DLD1 (cell line): ENCODE data around the gene PRDM10.

ENCODE experiments used
- in situ Hi-C: cut with HindIII; loops from 2 replicates; pipeline ENCODE4 v1.10.0; 2017; ENCODE audit warnings: low sequenced_read_pairs

PRDM10 gene

DNA sequence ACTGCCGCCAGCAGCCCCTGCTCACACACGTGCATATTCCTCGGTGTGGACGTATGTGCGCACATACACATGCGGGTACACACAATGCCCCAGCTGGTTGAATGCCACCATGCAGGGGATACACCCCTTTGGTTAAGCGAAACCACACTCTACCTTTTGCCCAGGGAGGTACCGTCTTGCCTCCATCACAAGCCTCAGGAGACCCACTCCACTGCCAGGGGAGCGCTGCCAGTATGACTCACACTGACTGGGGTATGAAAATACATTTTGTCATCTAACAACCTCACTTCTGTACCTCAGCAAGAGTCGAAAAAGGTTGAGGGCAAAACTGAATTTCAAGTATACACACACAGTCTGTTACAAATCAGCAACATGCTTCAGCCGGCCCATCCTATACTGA lies 147.5 kb downstream of the PRDM10 start:
- in situ Hi-C loops = no loop called here

DNA sequence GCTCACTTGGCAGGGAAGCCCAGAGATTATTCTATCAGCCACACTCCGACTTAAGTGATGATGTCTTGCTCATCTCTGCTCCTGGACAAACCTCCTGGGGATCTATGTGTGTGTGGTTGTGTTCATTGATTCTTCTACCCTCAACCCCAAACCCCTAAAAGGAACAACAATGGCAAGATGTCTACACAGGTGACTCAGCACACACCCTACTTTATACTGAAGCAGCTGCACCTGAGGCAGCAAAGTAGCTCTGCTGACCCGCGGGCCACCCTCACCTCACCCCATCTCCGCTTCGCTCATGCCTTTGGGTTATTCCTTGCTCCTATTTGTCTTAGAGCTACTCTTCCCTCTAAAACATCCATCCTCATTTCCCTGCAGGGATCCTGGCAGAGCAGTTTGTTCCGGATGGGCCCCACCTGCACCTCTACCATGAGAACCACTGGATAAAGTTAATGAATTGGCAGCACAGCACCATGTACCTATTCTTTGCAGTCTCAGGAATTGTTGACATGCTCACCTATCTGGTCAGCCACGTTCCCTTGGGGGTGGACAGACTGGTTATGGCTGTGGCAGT lies 148.3 kb downstream of the PRDM10 start:
- in situ Hi-C loops = no loop called here

DNA sequence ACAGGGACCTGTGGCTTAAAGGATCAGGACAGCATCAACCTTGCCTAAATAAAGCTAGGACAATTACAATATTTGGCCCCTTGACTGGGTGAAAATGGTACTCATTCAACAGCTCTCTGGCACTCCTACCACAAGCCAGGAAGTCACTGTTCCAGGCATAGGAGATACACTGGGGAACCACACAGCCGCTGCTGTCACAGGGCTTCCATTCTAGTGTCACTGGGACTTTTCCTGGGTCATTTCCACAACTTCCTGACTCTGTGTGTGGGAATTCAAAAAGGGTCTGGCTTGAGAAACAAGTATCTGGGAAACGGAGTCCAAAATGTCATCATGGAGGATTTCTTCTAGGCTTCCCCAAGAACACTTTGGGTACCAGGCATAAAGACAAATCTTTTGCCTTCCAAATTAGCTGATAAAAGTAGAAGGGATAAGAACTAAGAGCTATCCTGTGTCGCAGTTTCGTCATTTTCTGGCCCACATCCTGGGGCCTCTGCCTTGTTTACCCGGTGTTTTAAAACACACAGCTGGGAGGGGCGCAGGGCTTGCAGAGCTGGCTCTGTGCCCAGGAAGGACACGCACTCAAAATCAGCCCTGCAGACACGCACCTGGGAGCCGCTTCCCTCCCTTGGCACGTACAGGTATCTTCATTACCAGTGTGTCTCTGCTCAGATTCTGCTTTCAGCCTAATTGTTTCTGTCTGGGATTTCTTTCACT lies 149.0 kb downstream of the PRDM10 start:
- in situ Hi-C loops = no loop called here

DNA sequence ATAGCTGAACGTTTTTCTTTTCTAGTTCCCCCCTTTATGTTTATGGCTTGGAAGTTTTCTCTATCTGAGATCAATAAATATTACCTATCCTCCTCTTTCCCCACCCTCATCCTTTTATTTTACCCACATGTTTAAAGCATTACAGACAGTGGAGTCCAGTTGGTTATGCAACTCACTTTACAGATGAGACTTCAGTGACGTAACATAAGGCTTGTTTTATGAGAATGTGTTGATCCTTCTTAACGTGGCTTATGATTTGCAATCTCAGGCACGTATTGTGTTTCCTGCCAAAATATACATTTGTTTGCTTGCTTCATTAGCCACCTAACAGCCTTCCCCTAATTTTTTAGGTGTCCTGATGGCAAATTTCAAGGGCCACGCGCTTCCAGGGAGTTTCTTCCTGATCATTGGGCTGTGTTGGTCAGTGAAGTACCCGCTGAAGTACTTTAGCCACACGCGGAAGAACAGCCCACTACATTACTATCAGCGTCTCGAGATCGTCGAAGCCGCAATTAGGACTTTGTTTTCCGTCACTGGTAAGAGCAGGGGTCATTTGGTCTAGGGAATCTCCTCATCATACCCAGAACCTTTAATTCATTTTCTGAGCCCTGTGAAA lies 150.4 kb downstream of the PRDM10 start:
- in situ Hi-C loops = no loop called here
